Measurements from ENCODE around the gene MRPL37.
"Not testable (repeated sequence)": the region's sequence is repeated elsewhere in the genome, so short reads cannot be mapped to it uniquely, and the experiment has no call there.

MRPL37 gene

DNA sequence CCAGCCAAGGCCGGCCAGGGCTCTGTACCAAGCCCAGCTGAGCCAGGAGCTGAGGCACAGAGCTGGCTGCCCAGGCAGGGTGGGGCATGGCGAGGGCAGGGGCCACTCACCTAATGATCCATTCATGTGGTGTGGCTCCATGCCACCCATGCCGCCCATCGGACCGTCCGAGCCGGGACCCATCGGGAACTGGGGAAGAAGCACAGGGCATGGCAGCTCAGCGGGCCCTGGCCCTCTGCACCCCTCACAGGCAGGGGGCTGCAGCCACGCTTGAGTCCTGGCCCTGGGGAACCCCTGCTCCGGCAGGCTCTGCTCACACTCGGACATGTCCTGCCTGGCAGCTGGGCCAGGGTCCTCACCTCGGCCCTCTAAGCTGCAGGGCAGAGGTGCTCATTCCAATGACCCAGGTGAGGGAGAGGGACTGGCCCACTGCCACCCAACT is 28.7 kb downstream of the MRPL37 start:
- Histone ChIP-seq H3K4me3 (ENCODE audit: insufficient read depth, low read length, poor library complexity, severe bottlenecking) (no peak overlapping the region), H3K9me2 (replicated peaks; ENCODE audit: insufficient read depth, low read length) (no peaks in the 10 kb centered on the region), H3K27ac (ENCODE audit: low read depth, low read length) (no peak overlapping the region), H3K27me3 (ENCODE audit: low read length) (no peaks in the 10 kb centered on the region), H3K9ac (ENCODE audit: low read length) (no peak overlapping the region), H3K4me2 (ENCODE audit: low read depth, low read length, poor library complexity, severe bottlenecking) (no peak overlapping the region), H2AFZ (ENCODE audit: low read depth, low read length, severe bottlenecking) (no peak overlapping the region), H4K20me1 (ENCODE audit: low read depth, low read length) (no peaks in the 10 kb centered on the region), H3K79me2 (ENCODE audit: insufficient read depth, low read length) (no peaks in the 10 kb centered on the region), H3K9me3 (ENCODE audit: insufficient read depth, low read length) (no peaks in the 10 kb centered on the region), H3K36me3 (ENCODE audit: low read length) (no peaks in the 10 kb centered on the region), H3F3A (ENCODE audit: insufficient read depth) (no peaks in the 10 kb centered on the region)
- TF ChIP-seq EZH2phosphoT487 (conservative IDR thresholded peaks at IDR 0.05; ENCODE audit: low read length) (no peak), CTCF (IDR thresholded peaks at IDR 0.05; ENCODE audit: insufficient read depth, low read length, poor library complexity, severe bottlenecking) (no peak)

DNA sequence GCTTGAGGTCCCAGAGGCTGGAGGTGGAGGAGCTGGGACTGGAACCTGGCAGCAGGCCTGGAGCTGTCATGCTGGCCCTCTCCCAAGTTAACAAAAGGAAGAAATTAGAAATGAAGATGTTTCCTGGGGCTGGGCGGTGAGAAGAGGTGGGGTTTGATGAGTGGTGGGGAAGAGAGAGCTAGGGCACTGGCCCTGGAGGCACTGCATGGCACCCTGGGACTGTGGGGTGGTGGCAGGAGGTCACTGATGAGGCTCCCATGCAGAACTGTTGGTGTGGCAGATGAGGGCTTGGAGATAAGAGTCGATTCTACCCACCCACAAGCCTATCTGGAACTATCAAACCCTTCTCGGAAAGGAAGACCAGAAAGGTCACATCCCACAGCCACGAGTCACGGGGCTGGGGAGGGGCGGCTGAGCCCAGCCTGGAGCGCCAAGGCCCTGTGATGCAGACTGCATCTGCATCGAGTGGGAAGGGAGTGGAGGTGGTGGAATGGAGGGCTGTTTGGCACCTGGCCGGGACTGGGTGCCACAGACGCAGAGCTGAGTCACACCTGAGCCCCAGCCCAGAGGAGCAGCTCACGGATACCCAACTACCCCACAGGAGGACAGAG is 29.4 kb downstream of the MRPL37 start:
- Histone ChIP-seq H3K27ac (ENCODE audit: low read depth, low read length) (no peak overlapping the region), H3K9ac (ENCODE audit: low read length) (no peak overlapping the region), H3K4me2 (ENCODE audit: low read depth, low read length, poor library complexity, severe bottlenecking) (no peak overlapping the region), H3F3A (ENCODE audit: insufficient read depth) (no peaks in the 10 kb centered on the region), H3K9me3 (ENCODE audit: insufficient read depth, low read length) (no peaks in the 10 kb centered on the region), H3K27me3 (ENCODE audit: low read length) (no peaks in the 10 kb centered on the region), H3K79me2 (ENCODE audit: insufficient read depth, low read length) (no peaks in the 10 kb centered on the region), H4K20me1 (ENCODE audit: low read depth, low read length) (no peaks in the 10 kb centered on the region), H2AFZ (ENCODE audit: low read depth, low read length, severe bottlenecking) (no peak overlapping the region), H3K9me2 (replicated peaks; ENCODE audit: insufficient read depth, low read length) (no peaks in the 10 kb centered on the region), H3K36me3 (ENCODE audit: low read length) (no peaks in the 10 kb centered on the region), H3K4me3 (ENCODE audit: insufficient read depth, low read length, poor library complexity, severe bottlenecking) (no peak overlapping the region)
- TF ChIP-seq CTCF (IDR thresholded peaks at IDR 0.05; ENCODE audit: insufficient read depth, low read length, poor library complexity, severe bottlenecking) (no peak), EZH2phosphoT487 (conservative IDR thresholded peaks at IDR 0.05; ENCODE audit: low read length) (no peak)

- TF ChIP-seq CTCF (IDR thresholded peaks at IDR 0.05; ENCODE audit: insufficient read depth, low read length, poor library complexity, severe bottlenecking) = no peak
- TF ChIP-seq EZH2phosphoT487 (conservative IDR thresholded peaks at IDR 0.05; ENCODE audit: low read length) = no peak
- H3K9me3 ChIP-seq (ENCODE audit: insufficient read depth, low read length) = no peaks in the 10 kb centered on the region
- H3K9me2 ChIP-seq (replicated peaks; ENCODE audit: insufficient read depth, low read length) = no peaks in the 10 kb centered on the region
- H3F3A ChIP-seq (ENCODE audit: insufficient read depth) = no peaks in the 10 kb centered on the region
- H3K27me3 ChIP-seq (ENCODE audit: low read length) = no peaks in the 10 kb centered on the region
- no peak overlapping the region for H3K9ac ChIP-seq (ENCODE audit: low read length)
- H3K79me2 ChIP-seq (ENCODE audit: insufficient read depth, low read length) = no peaks in the 10 kb centered on the region
- no peak overlapping the region for H2AFZ ChIP-seq (ENCODE audit: low read depth, low read length, severe bottlenecking)
- H4K20me1 ChIP-seq (ENCODE audit: low read depth, low read length) = no peaks in the 10 kb centered on the region
- H3K36me3 ChIP-seq (ENCODE audit: low read length) = no peaks in the 10 kb centered on the region
- no peak overlapping the region for H3K4me3 ChIP-seq (ENCODE audit: insufficient read depth, low read length, poor library complexity, severe bottlenecking)
- no peak overlapping the region for H3K4me2 ChIP-seq (ENCODE audit: low read depth, low read length, poor library complexity, severe bottlenecking)
- H3K27ac ChIP-seq (ENCODE audit: low read depth, low read length) = no peak overlapping the region
Measured at GRCh38 chr1:54230507-54231339, 30.8 kb downstream of the MRPL37 start.

- not testable (repeated sequence) for H3K79me2 ChIP-seq (ENCODE audit: insufficient read depth, low read length); H3K36me3 ChIP-seq (ENCODE audit: low read length); H2AFZ ChIP-seq (ENCODE audit: low read depth, low read length, severe bottlenecking); H3K4me2 ChIP-seq (ENCODE audit: low read depth, low read length, poor library complexity, severe bottlenecking); H3K27ac ChIP-seq (ENCODE audit: low read depth, low read length); H3K27me3 ChIP-seq (ENCODE audit: low read length); H4K20me1 ChIP-seq (ENCODE audit: low read depth, low read length); H3K4me3 ChIP-seq (ENCODE audit: insufficient read depth, low read length, poor library complexity, severe bottlenecking); H3F3A ChIP-seq (ENCODE audit: insufficient read depth); H3K9me2 ChIP-seq (replicated peaks; ENCODE audit: insufficient read depth, low read length); H3K9me3 ChIP-seq (ENCODE audit: insufficient read depth, low read length); H3K9ac ChIP-seq (ENCODE audit: low read length)
Measured at GRCh38 chr1:54233196-54233595, 33.2 kb downstream of the MRPL37 start.
